Astrocyte (in vitro differentiated cells and primary cell): ENCODE measurements around the gene NCAM2. TPM values are rescaled to one million over a fixed set of nuclear protein-coding genes. Genes with fewer than 3 reads are reported as not detected.

Experiments used
- DNase-seq: peaks from one replicate; pipeline ENCODE4 v3.0.0-alpha.2; 2010; ENCODE audit warnings: low read depth
- FAIRE-seq: peaks from 2 replicates; lab custom pipeline; 2011; peaks lifted over from hg19 to GRCh38; lab: Jason Lieb, UNC
- H2AFZ ChIP-seq: 2 replicates; pipeline ENCODE4 v1.6.0; 2012; ENCODE audit warnings: low read depth, low read length, inconsistent platforms
- H3K27ac ChIP-seq: 2 replicates; pipeline ENCODE4 v1.5.1; 2011; ENCODE audit warnings: low read depth, low read length, inconsistent platforms
- H3K27me3 ChIP-seq: 2 replicates; pipeline ENCODE4 v1.6.0; 2011; ENCODE audit warnings: low read length, inconsistent platforms; ENCODE audit not compliant: insufficient read depth
- H3K36me3 ChIP-seq: 2 replicates; pipeline ENCODE4 v1.5.1; 2011; ENCODE audit warnings: low read length, inconsistent platforms; ENCODE audit not compliant: insufficient read depth
- H3K4me1 ChIP-seq: 2 replicates; pipeline ENCODE4 v1.5.1; 2011; ENCODE audit warnings: low read length, inconsistent platforms; ENCODE audit not compliant: insufficient read depth
- H3K4me2 ChIP-seq: 2 replicates; pipeline ENCODE4 v1.6.0; 2012; ENCODE audit warnings: low read length, inconsistent platforms
- H3K4me3 ChIP-seq: 2 replicates; pipeline ENCODE4 v1.5.1; 2011; ENCODE audit warnings: low read depth, mild to moderate bottlenecking, low read length, inconsistent platforms; ENCODE audit not compliant: insufficient read depth
- H3K79me2 ChIP-seq: 2 replicates; pipeline ENCODE4 v1.6.0; 2012; ENCODE audit warnings: mild to moderate bottlenecking, low read length, inconsistent platforms; ENCODE audit not compliant: insufficient read depth
- H3K9ac ChIP-seq: 2 replicates; pipeline ENCODE4 v1.6.0; 2012; ENCODE audit warnings: mild to moderate bottlenecking, low read length, inconsistent platforms
- H3K9me3 ChIP-seq: 2 replicates; pipeline ENCODE4 v1.5.1; 2012; ENCODE audit warnings: low read depth, mild to moderate bottlenecking, low read length, inconsistent platforms; ENCODE audit not compliant: insufficient read depth
- H4K20me1 ChIP-seq: 2 replicates; pipeline ENCODE4 v1.6.0; 2012; ENCODE audit warnings: low read length, inconsistent platforms; ENCODE audit not compliant: insufficient read depth
- H3K27ac Mint-ChIP-seq: one replicate; pipeline ENCODE4 v1.8.0; 2021; ENCODE audit warnings: mild to moderate bottlenecking, mixed read lengths; ENCODE audit not compliant: unreplicated experiment
- H3K27me3 Mint-ChIP-seq: one replicate; pipeline ENCODE4 v1.8.0; 2021; ENCODE audit warnings: low read depth, mixed read lengths; ENCODE audit not compliant: unreplicated experiment
- H3K36me3 Mint-ChIP-seq: one replicate; pipeline ENCODE4 v1.8.0; 2021; ENCODE audit warnings: low read depth, mixed read lengths; ENCODE audit not compliant: unreplicated experiment
- H3K4me1 Mint-ChIP-seq: one replicate; pipeline ENCODE4 v1.8.0; 2021; ENCODE audit warnings: low read depth, mixed read lengths; ENCODE audit not compliant: unreplicated experiment
- H3K4me3 Mint-ChIP-seq: one replicate; pipeline ENCODE4 v1.8.0; 2021; ENCODE audit warnings: mild to moderate bottlenecking, moderate library complexity, mixed read lengths; ENCODE audit not compliant: unreplicated experiment
- H3K9me3 Mint-ChIP-seq: one replicate; pipeline ENCODE4 v1.8.0; 2021; ENCODE audit warnings: mild to moderate bottlenecking, mixed read lengths; ENCODE audit not compliant: unreplicated experiment
- EZH2 ChIP-seq: IDR thresholded peaks from 2 replicates; pipeline ENCODE4 v1.6.1; 2012; ENCODE audit warnings: mild to moderate bottlenecking, low read length, inconsistent platforms; ENCODE audit not compliant: insufficient read depth
- total RNA-seq: library from RNA; stranded (reverse); gene quantifications from 2 replicates; pipeline ENCODE4 v1.2.1, GENCODE V29; 2021
- TF ChIP-seq, protein P1 (sequence below): IDR thresholded peaks from 2 replicates; pipeline ENCODE4 v1.5.1; 2011; ENCODE audit warnings: low read depth, mild to moderate bottlenecking, inconsistent platforms, low read length, moderate library complexity; ENCODE audit not compliant: insufficient read depth

The NCAM2 gene
- total RNA-seq, 1 donor from 2014 or later, result 6.8 TPM

DNA sequence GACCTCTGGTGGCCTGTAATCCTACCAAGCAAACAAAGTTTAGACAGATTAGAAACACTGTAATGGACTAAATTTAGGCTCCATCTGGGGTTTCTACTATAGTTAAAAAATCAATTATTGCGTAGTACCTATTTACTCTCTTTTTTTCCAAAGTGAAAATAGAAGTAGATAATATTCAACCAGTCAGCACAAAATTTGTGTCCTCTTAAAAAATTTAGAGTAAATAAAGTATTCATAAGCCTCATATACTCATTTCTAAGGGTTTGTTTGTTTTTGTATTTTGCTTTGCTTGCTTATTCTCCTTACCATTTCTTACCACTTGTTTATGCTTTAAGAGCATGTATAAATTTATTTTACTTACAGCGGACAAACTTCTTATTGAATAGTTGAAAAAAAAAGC is 54.5 kb downstream of the NCAM2 start:
- H3K4me1 Mint-ChIP-seq, result no peaks in the 10 kb centered on the region
- Histone ChIP-seq H3K9me3 (no peaks in the 10 kb centered on the region), H3K79me2 (no peaks in the 10 kb centered on the region), H3K36me3 (no peaks in the 10 kb centered on the region), H2AFZ (no peak overlapping the region), H3K9ac (no peak overlapping the region), H3K27ac (no peak overlapping the region), H3K4me1 (no peaks in the 10 kb centered on the region), H3K4me3 (no peak overlapping the region), H3K4me2 (no peak overlapping the region), H4K20me1 (no peaks in the 10 kb centered on the region), H3K27me3 (no peaks in the 10 kb centered on the region)
- no peak overlapping the region for H3K4me3 Mint-ChIP-seq
- no peaks in the 10 kb centered on the region for H3K36me3 Mint-ChIP-seq
- H3K27ac Mint-ChIP-seq, result no peak overlapping the region
- TF ChIP-seq, protein P1, sequence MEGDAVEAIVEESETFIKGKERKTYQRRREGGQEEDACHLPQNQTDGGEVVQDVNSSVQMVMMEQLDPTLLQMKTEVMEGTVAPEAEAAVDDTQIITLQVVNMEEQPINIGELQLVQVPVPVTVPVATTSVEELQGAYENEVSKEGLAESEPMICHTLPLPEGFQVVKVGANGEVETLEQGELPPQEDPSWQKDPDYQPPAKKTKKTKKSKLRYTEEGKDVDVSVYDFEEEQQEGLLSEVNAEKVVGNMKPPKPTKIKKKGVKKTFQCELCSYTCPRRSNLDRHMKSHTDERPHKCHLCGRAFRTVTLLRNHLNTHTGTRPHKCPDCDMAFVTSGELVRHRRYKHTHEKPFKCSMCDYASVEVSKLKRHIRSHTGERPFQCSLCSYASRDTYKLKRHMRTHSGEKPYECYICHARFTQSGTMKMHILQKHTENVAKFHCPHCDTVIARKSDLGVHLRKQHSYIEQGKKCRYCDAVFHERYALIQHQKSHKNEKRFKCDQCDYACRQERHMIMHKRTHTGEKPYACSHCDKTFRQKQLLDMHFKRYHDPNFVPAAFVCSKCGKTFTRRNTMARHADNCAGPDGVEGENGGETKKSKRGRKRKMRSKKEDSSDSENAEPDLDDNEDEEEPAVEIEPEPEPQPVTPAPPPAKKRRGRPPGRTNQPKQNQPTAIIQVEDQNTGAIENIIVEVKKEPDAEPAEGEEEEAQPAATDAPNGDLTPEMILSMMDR, result no peak
- FAIRE-seq (no peak), DNase-seq (no peak)
- H3K9me3 Mint-ChIP-seq, result no peaks in the 10 kb centered on the region
- H3K27me3 Mint-ChIP-seq, result no peaks in the 10 kb centered on the region

GRCh38 chr21:21057349-21058062 is 59.3 kb downstream of the NCAM2 start:
- Histone ChIP-seq H3K4me2 (no peak overlapping the region), H3K9ac (no peak overlapping the region), H3K4me1 (no peaks in the 10 kb centered on the region), H2AFZ (no peak overlapping the region), H3K27ac (no peak overlapping the region), H3K36me3 (no peaks in the 10 kb centered on the region), H3K4me3 (no peak overlapping the region), H3K9me3 (no peaks in the 10 kb centered on the region), H3K79me2 (no peaks in the 10 kb centered on the region), H4K20me1 (no peaks in the 10 kb centered on the region), H3K27me3 (no peaks in the 10 kb centered on the region)
- H3K4me3 Mint-ChIP-seq, result no peak overlapping the region
- FAIRE-seq, result no peak
- no peaks in the 10 kb centered on the region for H3K4me1 Mint-ChIP-seq
- TF ChIP-seq, protein P1, result no peak
- no peak for TF ChIP-seq EZH2
- no peaks in the 10 kb centered on the region for H3K27me3 Mint-ChIP-seq
- no peaks in the 10 kb centered on the region for H3K9me3 Mint-ChIP-seq
- DNase-seq, result no peak
- no peak overlapping the region for H3K27ac Mint-ChIP-seq
- H3K36me3 Mint-ChIP-seq, result no peaks in the 10 kb centered on the region

DNA sequence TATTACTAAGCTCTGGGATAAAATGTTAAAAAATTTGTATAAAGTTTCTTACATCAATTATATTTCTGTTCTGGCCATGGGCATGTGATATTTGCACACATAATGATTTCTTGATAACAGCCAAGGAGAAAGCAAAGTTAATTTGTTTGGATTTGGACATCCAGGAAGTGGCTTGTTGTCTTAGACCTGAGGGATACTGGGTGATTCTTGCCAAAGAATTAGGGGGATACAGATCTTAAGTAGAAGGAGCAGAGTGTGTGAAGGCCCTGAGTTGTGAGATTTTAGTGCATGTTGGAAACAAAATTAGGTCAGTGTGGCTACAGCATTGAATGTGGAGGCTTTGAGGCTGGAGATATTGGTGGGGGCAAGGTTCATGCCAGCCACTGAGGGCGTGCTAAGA is 65.6 kb downstream of the NCAM2 start:
- Histone ChIP-seq H3K4me1 (no peaks in the 10 kb centered on the region), H3K9me3 (no peaks in the 10 kb centered on the region), H3K9ac (no peak overlapping the region), H3K79me2 (no peaks in the 10 kb centered on the region), H3K4me2 (no peak overlapping the region), H3K4me3 (no peak overlapping the region), H3K27ac (no peak overlapping the region), H2AFZ (no peak overlapping the region), H3K27me3 (no peaks in the 10 kb centered on the region), H3K36me3 (no peaks in the 10 kb centered on the region), H4K20me1 (no peaks in the 10 kb centered on the region)
- FAIRE-seq (no peak), DNase-seq (no peak)
- H3K36me3 Mint-ChIP-seq, result no peaks in the 10 kb centered on the region
- TF ChIP-seq EZH2, result no peak
- TF ChIP-seq, protein P1, result no peak
- H3K9me3 Mint-ChIP-seq, result no peaks in the 10 kb centered on the region
- H3K4me1 Mint-ChIP-seq, result no peaks in the 10 kb centered on the region
- H3K4me3 Mint-ChIP-seq, result no peak overlapping the region
- H3K27me3 Mint-ChIP-seq, result no peaks in the 10 kb centered on the region
- no peak overlapping the region for H3K27ac Mint-ChIP-seq
